ENCODE data around the gene RBM47. TPM values are rescaled to one million over a fixed set of nuclear protein-coding genes. Genes with fewer than 3 reads are reported as not detected.
A peak's percentile ranks its signal among the peaks of the same experiment; 100 is the strongest.

RBM47 gene
- 4.7 TPM for total RNA-seq
- long read RNA-seq, partial matches to known transcripts: 0 of 2 reads
- long read RNA-seq, other reads (novel, unspliced or antisense): 2 of 2 reads

DNA sequence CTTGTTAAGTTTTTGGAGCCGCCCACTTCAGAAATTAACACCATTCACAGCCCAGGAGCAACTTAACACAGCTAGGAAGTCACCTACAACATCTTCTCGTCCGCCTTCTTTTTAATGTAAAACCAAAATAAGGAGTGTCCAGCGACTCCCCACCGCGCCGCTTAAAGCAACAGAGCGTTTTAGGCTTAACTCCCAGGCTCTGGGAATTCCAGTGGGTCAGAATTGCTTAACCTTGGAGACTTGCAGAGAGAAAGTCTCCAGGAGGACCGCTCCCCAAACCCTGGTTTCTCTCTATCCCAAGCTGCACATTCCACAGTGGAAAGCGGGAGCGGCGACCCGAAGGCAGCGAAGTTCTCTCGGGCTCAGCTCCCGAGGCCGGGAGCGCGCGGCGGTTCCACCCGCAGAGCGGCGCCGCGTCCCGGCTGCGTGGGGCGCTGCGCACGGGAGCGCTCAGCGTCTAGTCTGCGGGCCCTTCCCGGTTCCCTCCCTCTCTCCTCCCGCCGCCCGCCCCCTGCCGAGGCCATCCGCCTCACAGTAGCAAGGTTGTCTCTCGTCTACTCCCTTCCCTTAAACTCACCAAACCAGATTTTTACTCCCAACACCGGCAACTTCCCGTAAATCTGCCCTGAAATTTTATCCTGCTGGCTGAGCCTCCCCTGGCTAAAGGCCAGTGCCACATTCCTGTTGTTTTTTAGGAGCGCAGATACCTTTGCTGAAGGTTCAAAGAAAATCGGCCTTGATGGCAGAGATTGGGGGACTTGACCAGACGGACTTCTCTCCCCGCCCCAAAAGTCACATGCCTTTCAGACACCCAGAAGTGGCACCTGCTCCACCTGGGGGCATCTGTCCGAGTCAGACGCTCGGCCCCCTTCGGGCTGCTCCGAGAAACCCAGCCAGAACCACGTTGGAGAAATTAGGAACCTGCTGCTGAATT is at the start of gene RBM47:
Gene RBM47 (minus strand): TSS at position 464 of the 934 bp plus-strand sequence. CDS start 190,971 bp downstream, outside the sequence.
- intact Hi-C loops (cut with DNase I): no loop called here
- peak; percentile 89 for ATAC-seq
- peak; percentile 91 for DNase-seq (ENCODE audit: missing footprints)

- no peak for ATAC-seq
- no peak for DNase-seq (ENCODE audit: missing footprints)
- intact Hi-C loops (cut with DNase I): no loop called here
These were observed 48.8 kb upstream of the RBM47 start for GRCh38 chr4:40678421-40678820.

- no peak for ATAC-seq
- DNase-seq (ENCODE audit: missing footprints): no peak
- intact Hi-C loops (cut with DNase I): no loop called here
These were observed 45.5 kb upstream of the RBM47 start for GRCh38 chr4:40675166-40675565.

- intact Hi-C loops (cut with DNase I): no loop called here
- DNase-seq (ENCODE audit: missing footprints) (no peak), ATAC-seq (peak; percentile 39)
These were observed 43.2 kb upstream of the RBM47 start for GRCh38 chr4:40672528-40673522.

DNA sequence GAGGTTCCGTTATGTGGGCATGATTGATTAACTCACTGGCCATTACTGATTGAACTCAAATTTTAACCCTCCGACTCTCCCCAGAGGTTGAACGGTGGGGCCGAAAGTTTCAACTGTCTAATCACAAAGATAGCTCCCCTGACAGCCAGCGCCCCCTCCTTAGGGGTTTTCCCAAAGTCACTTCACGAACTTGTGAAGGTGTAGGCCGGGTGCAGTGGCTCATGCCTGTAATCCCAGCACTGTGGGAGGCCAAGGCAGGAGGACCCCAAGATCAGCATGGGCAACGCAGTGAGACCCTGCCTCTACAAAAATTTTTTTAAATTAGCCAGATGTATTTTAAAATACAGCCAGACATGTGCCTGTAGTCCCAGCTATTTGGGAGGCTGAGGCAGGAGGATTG is 39.8 kb upstream of the RBM47 start:
- DNase-seq (ENCODE audit: missing footprints): no peak
- ATAC-seq: no peak
- intact Hi-C loops (cut with DNase I): no loop called here

DNA sequence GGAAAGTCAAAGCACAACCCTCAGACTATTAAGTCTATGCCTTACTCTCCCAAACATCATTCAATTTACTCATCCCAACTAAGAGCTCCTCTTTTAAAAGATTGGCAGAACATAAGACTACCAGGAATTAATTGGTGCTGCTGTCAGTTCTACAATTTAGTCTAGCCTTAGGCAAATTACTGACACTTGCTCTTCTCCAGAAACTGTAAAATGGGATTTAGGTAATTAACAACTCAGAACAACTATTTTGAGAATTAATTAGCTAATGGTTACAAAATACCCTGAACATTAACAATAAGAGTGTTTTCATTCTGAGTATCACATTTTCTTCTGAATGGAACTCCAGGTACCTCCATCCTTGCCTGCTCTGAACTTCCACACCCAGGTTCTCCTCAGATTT is 36.2 kb upstream of the RBM47 start:
- intact Hi-C loops (cut with DNase I): no loop called here
- ATAC-seq: no peak
- no peak for DNase-seq (ENCODE audit: missing footprints)

GRCh38 chr4:40662962-40663604 is 33.4 kb upstream of the RBM47 start:
- DNase-seq (ENCODE audit: missing footprints) (no peak), ATAC-seq (no peak)
- intact Hi-C loops (cut with DNase I): no loop called here

DNA sequence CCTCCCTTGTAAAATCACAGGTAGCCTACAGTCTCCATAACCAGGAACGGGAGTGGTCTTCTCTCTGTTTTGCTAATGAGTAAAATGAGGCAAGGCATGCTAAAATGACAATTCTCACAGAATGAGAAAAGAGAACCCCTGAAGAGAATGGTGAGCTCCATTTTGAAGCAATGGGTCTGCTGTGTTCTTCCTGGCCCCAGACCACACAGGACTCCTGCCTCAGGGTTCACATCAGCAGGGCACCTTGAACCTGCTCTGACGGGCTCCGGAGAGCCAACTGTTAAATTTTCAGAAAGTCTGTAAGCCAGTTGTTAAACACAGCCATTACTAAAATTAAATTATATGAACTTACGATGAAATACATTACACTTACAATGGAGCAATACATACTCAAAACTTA is 32.1 kb upstream of the RBM47 start:
- intact Hi-C loops (cut with DNase I): no loop called here
- DNase-seq (ENCODE audit: missing footprints): no peak

GRCh38 chr4:40656201-40656863 is 26.7 kb upstream of the RBM47 start:
- ATAC-seq (no peak), DNase-seq (ENCODE audit: missing footprints) (no peak)
- intact Hi-C loops (cut with DNase I): no loop called here

More for the DNA sequence above, 32.1 kb upstream of the RBM47 start:
- no peak for ATAC-seq

DNA sequence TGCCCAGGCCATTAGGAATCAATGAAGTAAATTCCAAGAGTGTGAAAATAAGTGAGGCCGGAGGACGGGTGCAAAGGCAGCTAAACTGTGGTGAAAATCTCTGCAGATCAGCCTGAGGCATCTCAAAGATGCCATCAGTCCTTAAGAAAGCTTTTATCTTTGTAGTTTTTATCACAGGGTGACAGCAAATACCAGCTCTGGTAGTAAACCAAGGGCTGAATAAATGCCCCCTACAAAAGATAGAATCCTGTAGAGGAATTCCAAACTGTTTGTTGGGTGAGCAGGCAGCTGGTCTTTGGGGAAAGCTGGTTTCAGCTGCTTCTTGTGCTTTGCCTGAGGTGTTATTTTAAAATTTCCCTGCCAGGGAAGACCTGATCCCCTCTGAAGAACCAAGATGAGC is 21.6 kb upstream of the RBM47 start:
- intact Hi-C loops (cut with DNase I): no loop called here

GRCh38 chr4:40649321-40649720 is 19.7 kb upstream of the RBM47 start:
- intact Hi-C loops (cut with DNase I): no loop called here
- ATAC-seq: no peak

More for the DNA sequence above, 21.6 kb upstream of the RBM47 start:
- no peak for ATAC-seq
- DNase-seq (ENCODE audit: missing footprints): no peak

GRCh38 chr4:40648742-40649281 is 19.1 kb upstream of the RBM47 start:
- intact Hi-C loops (cut with DNase I): no loop called here
- no peak for DNase-seq (ENCODE audit: missing footprints)
- ATAC-seq: peak; percentile 48

More at GRCh38 chr4:40649321-40649720, 19.7 kb upstream of the RBM47 start:
- DNase-seq (ENCODE audit: missing footprints): no peak

DNA sequence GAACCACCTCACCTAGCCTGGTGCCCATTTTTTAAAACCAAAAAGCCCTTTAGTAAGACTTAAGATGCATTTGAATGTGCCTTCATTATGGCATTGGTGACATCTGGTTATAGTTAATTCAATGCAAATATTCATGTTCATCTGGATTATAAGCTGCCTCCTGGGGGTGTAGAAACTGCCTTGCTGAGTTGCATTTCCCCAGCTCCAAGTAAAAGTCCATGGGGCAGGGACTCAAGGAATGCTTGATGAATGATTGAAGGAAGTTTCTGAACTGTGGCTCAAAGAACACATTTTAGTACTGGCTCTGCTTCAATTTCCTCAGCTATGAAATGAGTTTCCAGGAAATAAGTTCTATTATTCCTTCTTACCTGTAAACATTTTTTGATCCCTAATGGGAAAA is 18.5 kb upstream of the RBM47 start:
- intact Hi-C loops (cut with DNase I): no loop called here
- no peak for DNase-seq (ENCODE audit: missing footprints)
- no peak for ATAC-seq

GRCh38 chr4:40645586-40645985 is 15.9 kb upstream of the RBM47 start:
- intact Hi-C loops (cut with DNase I): no loop called here
- no peak for ATAC-seq
- DNase-seq (ENCODE audit: missing footprints): no peak

DNA sequence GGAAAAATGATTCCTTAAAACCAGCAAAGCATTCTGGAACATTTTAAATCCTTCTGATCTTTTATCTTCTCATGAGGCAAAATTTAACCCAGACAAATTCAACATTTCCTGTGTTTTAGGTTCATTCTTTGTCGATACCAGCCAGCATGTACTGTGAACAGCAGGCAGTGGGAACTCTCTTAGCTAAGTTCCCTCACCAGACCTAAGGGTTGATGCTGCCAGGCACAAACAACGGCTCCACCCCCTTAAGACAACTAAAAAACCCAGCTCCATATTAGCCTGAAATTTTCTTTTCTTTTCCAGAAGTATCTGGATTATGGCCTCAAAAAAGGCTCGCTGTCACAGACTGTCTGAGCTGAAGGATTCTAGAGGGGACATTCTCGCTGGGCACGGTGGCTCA is 2.4 kb upstream of the RBM47 start:
- ATAC-seq (no peak), DNase-seq (ENCODE audit: missing footprints) (no peak)
- intact Hi-C loops (cut with DNase I): no loop called here

- intact Hi-C loops (cut with DNase I): no loop called here
- no peak for DNase-seq (ENCODE audit: missing footprints)
- ATAC-seq: peak; percentile 47
These were observed 814 bp upstream of the RBM47 start for GRCh38 chr4:40630335-40631021.

GRCh38 chr4:40628888-40629287 is 776 bp downstream of the RBM47 start:
- intact Hi-C loops (cut with DNase I): no loop called here
- DNase-seq (ENCODE audit: missing footprints) (no peak), ATAC-seq (no peak)
